T-cell (primary cell): ENCODE results near the gene OR2S2. TPM values are rescaled to one million over a fixed set of nuclear protein-coding genes. Genes with fewer than 3 reads are reported as not detected.

Source experiments
- ATAC-seq, 4 experiments: fragments of 200-7000 bp in 3 of 4; fragments of 150-1000 bp in 1 of 4; cut with Tn5 transposase; replicated peaks in 1 of 4; 1 replicate in 3 of 4; 2 replicates in 1 of 4; pipeline ENCODE4 v1.10.0; 2021; ENCODE audit warnings: moderate library complexity in 3 of 4, mild to moderate bottlenecking in 2 of 4, moderate number of reproducible peaks in 1 of 4
- CTCF ChIA-PET, 2 donors: fragments of 300-600 bp; sonication (Branson Sonifier 250); formaldehyde crosslinking; loops; one replicate each; lab custom pipeline; 2022; ENCODE audit warnings: antibody characterized with exemption in 2 of 2; lab: Charles Lee
- POLR2A ChIA-PET, 2 donors: fragments of 300-600 bp; sonication (Branson Sonifier 250); formaldehyde crosslinking; loops; one replicate each; lab custom pipeline; 2022; ENCODE audit warnings: antibody characterized with exemption in 2 of 2; lab: Charles Lee
- DNase-seq, 35 experiments: peaks; one replicate each; pipeline versions ENCODE4 v3.0.0 to v3.0.0-alpha.2; 2013 to 2023
- H3K27ac ChIP-seq: one replicate; pipeline ENCODE4 v1.5.1; 2013; ENCODE audit warnings: low read length
- H3K27me3 ChIP-seq, 2 experiments: replicated peaks in 1 of 2; 1 replicate in 1 of 2; 2 replicates in 1 of 2; pipeline versions ENCODE4 v1.6.1 to v1.7.0; 2013; ENCODE audit warnings: low read length in 1 of 2, mixed read lengths in 1 of 2; ENCODE audit not compliant: control insufficient read depth in 2 of 2, insufficient read depth in 2 of 2; ENCODE audit errors: extremely low read depth in 1 of 2
- H3K36me3 ChIP-seq, 2 donors: 1 replicate in 1 of 2; 2 replicates in 1 of 2; pipeline versions ENCODE4 v1.6.1 to v1.7.0; 2013; ENCODE audit warnings: low read length in 1 of 2; ENCODE audit not compliant: control insufficient read depth in 2 of 2, insufficient read depth in 1 of 2; ENCODE audit errors: extremely low read depth in 1 of 2
- H3K4me1 ChIP-seq, 2 experiments: 1 replicate in 1 of 2; 2 replicates in 1 of 2; pipeline versions ENCODE4 v1.6.1 to v1.7.0; 2013; ENCODE audit warnings: low read length in 2 of 2, mixed read lengths in 1 of 2; ENCODE audit not compliant: insufficient read depth in 2 of 2, control insufficient read depth in 1 of 2; ENCODE audit errors: extremely low read depth in 1 of 2
- H3K4me3 ChIP-seq, 2 donors: 1 replicate in 1 of 2; 2 replicates in 1 of 2; pipeline versions ENCODE4 v1.5.1 to v1.7.0; 2013; ENCODE audit warnings: mild to moderate bottlenecking in 2 of 2, low read length in 1 of 2, moderate library complexity in 1 of 2; ENCODE audit not compliant: control insufficient read depth in 1 of 2; ENCODE audit errors: extremely low read depth in 1 of 2
- H3K9me3 ChIP-seq: 2 replicates; pipeline ENCODE4 v1.7.0; 2013
- H3K27ac Mint-ChIP-seq, 2 donors: one replicate each; pipeline ENCODE4 v1.8.0; 2020 to 2021; ENCODE audit warnings: mild to moderate bottlenecking in 2 of 2, mixed read lengths in 2 of 2
- H3K27me3 Mint-ChIP-seq, 2 donors: one replicate each; pipeline ENCODE4 v1.8.0; 2021 to 2022; ENCODE audit warnings: mixed read lengths in 2 of 2
- H3K36me3 Mint-ChIP-seq: one replicate; pipeline ENCODE4 v1.8.0; 2021; ENCODE audit warnings: mixed read lengths
- H3K4me1 Mint-ChIP-seq, 3 donors: one replicate each; pipeline ENCODE4 v1.8.0; 2020 to 2022; ENCODE audit warnings: mixed read lengths in 3 of 3, mild to moderate bottlenecking in 1 of 3
- H3K4me3 Mint-ChIP-seq, 3 donors: one replicate each; pipeline ENCODE4 v1.8.0; 2020 to 2022; ENCODE audit warnings: mild to moderate bottlenecking in 3 of 3, mixed read lengths in 3 of 3, moderate library complexity in 3 of 3
- H3K9me3 Mint-ChIP-seq, 3 donors: one replicate each; pipeline ENCODE4 v1.8.0; 2020 to 2022; ENCODE audit warnings: mixed read lengths in 3 of 3
- WGBS: methylation state at CpG from one replicate; pipeline ENCODE4 v1.1.5; 2013; ENCODE audit warnings: missing lambda C conversion rate; ENCODE audit not compliant: insufficient coverage; 5-methylcytosine and 5-hydroxymethylcytosine counted together
- total RNA-seq, 35 experiments: library from RNA in 6 of 35; stranded (reverse) in 6 of 35; fragments of 120-200 nt in 1 of 35; gene quantifications; one replicate each; pipeline versions ENCODE4 v1.2.1 to v1.2.4 and lab custom pipeline; 2013 to 2026

Gene OR2S2
- total RNA-seq, 5 donors from 2014 or later (not counting 1 experiment from before 2014, with no cell fraction given): not detected

GRCh38 chr9:35939679-35940250, 18.2 kb downstream of the OR2S2 start:
- peaks cover 54 to 62% of the 10 kb centered on the region in 2 experiments for H3K4me1 ChIP-seq
- no peaks in the 10 kb centered on the region for H3K27me3 ChIP-seq
- H3K36me3 ChIP-seq: no peaks in the 10 kb centered on the region
- no peaks in the 10 kb centered on the region for H3K36me3 Mint-ChIP-seq
- no peaks in the 10 kb centered on the region for H3K9me3 ChIP-seq
- CTCF ChIA-PET: interaction anchor here (1.0 to 2.2 kb wide), 6 partner anchors 13 to 84 kb away, joined by 3 to 14 read pairs (median 6); partner anchors contain the start of gene HRCT1 (in 1 of the 2)
- H3K27ac Mint-ChIP-seq: peak overlapping the region; percentile 88 to 89
- WGBS: no CpG with 5 or more reads among the region's 8 CpGs
- no peaks in the 10 kb centered on the region for H3K27me3 Mint-ChIP-seq
- no peak for ATAC-seq
- H3K4me3 ChIP-seq: no peak overlapping the region
- peak overlapping the region in 2 of 3 donors; percentile 4 to 63 for H3K4me3 Mint-ChIP-seq
- POLR2A ChIA-PET: interaction anchor here (0.5 to 0.6 kb wide), 2 partner anchors 437 to 953 kb away, joined by 4 read pairs; no protein-coding TSS in a partner anchor
- no peak for DNase-seq
- H3K9me3 Mint-ChIP-seq: peaks cover 0 to 7% (median 4%) of the 10 kb centered on the region in 3 donors
- no peak overlapping the region for H3K27ac ChIP-seq
- peaks cover 74 to 78% (median 76%) of the 10 kb centered on the region in 3 donors for H3K4me1 Mint-ChIP-seq

- Histone ChIP-seq H3K4me1 (peaks cover 54% of the 10 kb centered on the region in 2 experiments), H3K4me3 (no peak overlapping the region), H3K9me3 (no peaks in the 10 kb centered on the region), H3K27me3 (no peaks in the 10 kb centered on the region), H3K36me3 (no peaks in the 10 kb centered on the region), H3K27ac (peak overlapping the region; percentile 6)
- peaks cover 65 to 71% (median 68%) of the 10 kb centered on the region in 3 donors for H3K4me1 Mint-ChIP-seq
- ATAC-seq: no peak
- peak overlapping the region; percentile 88 to 89 for H3K27ac Mint-ChIP-seq
- H3K27me3 Mint-ChIP-seq: no peaks in the 10 kb centered on the region
- peaks cover 0 to 7% (median 4%) of the 10 kb centered on the region in 3 donors for H3K9me3 Mint-ChIP-seq
- DNase-seq: no peak
- H3K36me3 Mint-ChIP-seq: no peaks in the 10 kb centered on the region
- POLR2A ChIA-PET: interaction anchor here (0.6 to 0.7 kb wide), 3 partner anchors 81 to 952 kb away, joined by 3 to 5 read pairs (median 4); no protein-coding TSS in a partner anchor
- WGBS: 87% methylated on average over 5 of the region's 10 CpGs
- CTCF ChIA-PET: interaction anchor here in 1 of 2 donors (0.6 to 1.9 kb wide), 2 partner anchors 14 to 728 kb away, joined by 4 to 6 read pairs; no protein-coding TSS in a partner anchor
- peak overlapping the region in 1 of 3 donors; percentile 63 for H3K4me3 Mint-ChIP-seq
Measured at GRCh38 chr9:35938474-35939356, 19.2 kb downstream of the OR2S2 start.

- Mint-ChIP-seq H3K27me3 (no peaks in the 10 kb centered on the region), H3K36me3 (no peaks in the 10 kb centered on the region), H3K9me3 (peaks cover 0 to 7% (median 4%) of the 10 kb centered on the region in 3 donors), H3K4me1 (peaks cover 62 to 69% (median 66%) of the 10 kb centered on the region in 3 donors), H3K4me3 (peak overlapping the region in 1 of 3 donors; percentile 63), H3K27ac (no peak overlapping the region)
- CTCF ChIA-PET: no interaction called here
- Histone ChIP-seq H3K36me3 (no peaks in the 10 kb centered on the region), H3K4me1 (peaks cover 40 to 49% of the 10 kb centered on the region in 2 experiments), H3K27me3 (no peaks in the 10 kb centered on the region), H3K27ac (no peak overlapping the region), H3K4me3 (no peak overlapping the region), H3K9me3 (no peaks in the 10 kb centered on the region)
- ATAC-seq: no peak
- POLR2A ChIA-PET: no interaction called here
- DNase-seq: no peak
- WGBS: no CpG with 5 or more reads among the region's 2 CpGs
Measured at GRCh38 chr9:35937227-35937626, 20.7 kb downstream of the OR2S2 start.

GRCh38 chr9:35935755-35936509, 22.0 kb downstream of the OR2S2 start:
- peaks cover 29 to 37% of the 10 kb centered on the region in 2 experiments for H3K4me1 ChIP-seq
- Mint-ChIP-seq H3K27ac (no peak overlapping the region), H3K36me3 (no peaks in the 10 kb centered on the region), H3K27me3 (no peaks in the 10 kb centered on the region), H3K4me3 (no peak overlapping the region), H3K4me1 (peaks cover 49 to 56% (median 53%) of the 10 kb centered on the region in 3 donors), H3K9me3 (peaks cover 0 to 7% (median 4%) of the 10 kb centered on the region in 3 donors)
- no CpG with 5 or more reads among the region's 7 CpGs for WGBS
- H3K9me3 ChIP-seq: no peaks in the 10 kb centered on the region
- ATAC-seq (no peak), DNase-seq (no peak)
- H3K27ac ChIP-seq: no peak overlapping the region
- H3K36me3 ChIP-seq: no peaks in the 10 kb centered on the region
- ChIA-PET CTCF (interaction anchor here in 1 of 2 donors (1.6 kb wide), 1 partner anchor 9 kb away, joined by 6 read pairs; no protein-coding TSS in a partner anchor), POLR2A (no interaction called here)
- no peaks in the 10 kb centered on the region for H3K27me3 ChIP-seq
- H3K4me3 ChIP-seq: no peak overlapping the region

GRCh38 chr9:35935261-35935660, 22.7 kb downstream of the OR2S2 start:
- no peak overlapping the region for H3K27ac ChIP-seq
- no peaks in the 10 kb centered on the region for H3K9me3 ChIP-seq
- ChIA-PET POLR2A (no interaction called here), CTCF (interaction anchor here in 1 of 2 donors (1.6 kb wide), 1 partner anchor 10 kb away, joined by 6 read pairs; no protein-coding TSS in a partner anchor)
- H3K36me3 ChIP-seq: no peaks in the 10 kb centered on the region
- DNase-seq (no peak), ATAC-seq (no peak)
- Mint-ChIP-seq H3K4me1 (peaks cover 43 to 50% (median 46%) of the 10 kb centered on the region in 3 donors), H3K4me3 (no peak overlapping the region), H3K36me3 (no peaks in the 10 kb centered on the region), H3K27ac (no peak overlapping the region), H3K27me3 (no peaks in the 10 kb centered on the region), H3K9me3 (peaks cover 0 to 7% (median 4%) of the 10 kb centered on the region in 3 donors)
- no peaks in the 10 kb centered on the region for H3K27me3 ChIP-seq
- no CpG with 5 or more reads among the region's 4 CpGs for WGBS
- peaks cover 25 to 31% of the 10 kb centered on the region in 2 experiments for H3K4me1 ChIP-seq
- H3K4me3 ChIP-seq: no peak overlapping the region
